AG09309 (cell line): ENCODE results near the gene C1orf232.

Experiments used
- DNase-seq: peaks from one replicate; pipeline ENCODE4 v3.0.0-alpha.2; 2010; ENCODE audit warnings: low read depth
- H3K4me3 ChIP-seq: 2 replicates; pipeline ENCODE4 v1.5.1; 2011; ENCODE audit warnings: mild to moderate bottlenecking, low read depth, low read length, moderate library complexity; ENCODE audit not compliant: control insufficient read depth
- TF ChIP-seq, protein P1 (sequence below): IDR thresholded peaks from 2 replicates; pipeline ENCODE4 v1.5.1; 2011; ENCODE audit warnings: mild to moderate bottlenecking, low read depth, low read length, inconsistent platforms; ENCODE audit not compliant: insufficient read depth, control insufficient read depth; ENCODE audit errors: missing control alignments

The C1orf232 gene

GRCh38 chr1:26125382-26125781 is 43.4 kb downstream of the C1orf232 start:
- no peak overlapping the region for H3K4me3 ChIP-seq
- DNase-seq, result no peak

DNA sequence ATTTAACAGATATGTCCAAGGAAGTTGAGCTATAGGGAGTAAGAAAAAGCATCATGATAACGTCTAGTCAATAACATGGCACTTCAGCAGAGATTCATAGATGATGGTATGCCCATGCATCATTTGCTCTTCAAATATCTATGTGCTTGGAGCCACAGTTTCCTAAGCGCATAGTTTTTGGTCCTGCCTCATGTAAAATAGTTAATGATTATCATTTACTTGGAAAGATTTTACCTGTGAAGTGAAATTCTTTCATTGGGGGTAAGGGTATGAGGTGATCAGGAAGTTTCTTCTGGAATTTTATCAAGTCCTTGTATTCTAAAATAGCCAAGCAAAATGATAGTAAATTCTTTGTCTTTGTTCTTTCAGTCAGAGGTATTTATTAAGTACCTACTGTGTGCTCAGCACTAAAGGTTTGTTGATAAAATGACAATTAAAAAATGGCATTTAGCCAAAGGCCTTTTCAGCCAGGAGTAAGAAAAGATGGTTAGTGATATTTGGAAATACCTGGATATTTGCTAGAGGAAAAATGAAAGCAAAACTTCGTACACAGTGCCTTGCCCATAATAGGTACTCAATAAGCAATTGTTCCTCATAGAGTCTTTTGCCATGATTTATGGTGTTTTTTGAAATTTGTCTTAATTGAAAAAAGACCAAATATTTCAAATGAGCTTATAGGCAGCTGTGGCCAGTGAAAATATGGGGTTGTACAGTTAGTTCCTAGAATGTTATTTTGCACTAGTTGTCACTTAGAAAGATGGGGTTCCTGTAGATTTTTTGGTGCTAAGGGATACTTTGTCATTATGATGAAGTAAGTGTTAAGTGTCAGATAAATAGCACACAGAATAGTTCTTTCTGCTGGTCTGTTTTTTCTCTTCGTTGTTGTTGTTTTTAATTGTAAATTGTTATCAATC is 44.1 kb downstream of the C1orf232 start:
- no peak for DNase-seq
- H3K4me3 ChIP-seq, result no peak overlapping the region
- TF ChIP-seq, protein P1, sequence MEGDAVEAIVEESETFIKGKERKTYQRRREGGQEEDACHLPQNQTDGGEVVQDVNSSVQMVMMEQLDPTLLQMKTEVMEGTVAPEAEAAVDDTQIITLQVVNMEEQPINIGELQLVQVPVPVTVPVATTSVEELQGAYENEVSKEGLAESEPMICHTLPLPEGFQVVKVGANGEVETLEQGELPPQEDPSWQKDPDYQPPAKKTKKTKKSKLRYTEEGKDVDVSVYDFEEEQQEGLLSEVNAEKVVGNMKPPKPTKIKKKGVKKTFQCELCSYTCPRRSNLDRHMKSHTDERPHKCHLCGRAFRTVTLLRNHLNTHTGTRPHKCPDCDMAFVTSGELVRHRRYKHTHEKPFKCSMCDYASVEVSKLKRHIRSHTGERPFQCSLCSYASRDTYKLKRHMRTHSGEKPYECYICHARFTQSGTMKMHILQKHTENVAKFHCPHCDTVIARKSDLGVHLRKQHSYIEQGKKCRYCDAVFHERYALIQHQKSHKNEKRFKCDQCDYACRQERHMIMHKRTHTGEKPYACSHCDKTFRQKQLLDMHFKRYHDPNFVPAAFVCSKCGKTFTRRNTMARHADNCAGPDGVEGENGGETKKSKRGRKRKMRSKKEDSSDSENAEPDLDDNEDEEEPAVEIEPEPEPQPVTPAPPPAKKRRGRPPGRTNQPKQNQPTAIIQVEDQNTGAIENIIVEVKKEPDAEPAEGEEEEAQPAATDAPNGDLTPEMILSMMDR, result no peak

More at GRCh38 chr1:26125382-26125781, 43.4 kb downstream of the C1orf232 start:
- TF ChIP-seq, protein P1, result no peak

GRCh38 chr1:26122988-26123973 is 45.5 kb downstream of the C1orf232 start:
- DNase-seq, result no peak
- TF ChIP-seq, protein P1, result no peak
- H3K4me3 ChIP-seq, result no peak overlapping the region

GRCh38 chr1:26121854-26122773 is 46.6 kb downstream of the C1orf232 start:
- H3K4me3 ChIP-seq, result no peak overlapping the region
- no peak for DNase-seq
- TF ChIP-seq, protein P1, result no peak

GRCh38 chr1:26119892-26120608 is 48.7 kb downstream of the C1orf232 start:
- H3K4me3 ChIP-seq, result no peak overlapping the region
- DNase-seq, result no peak

More at GRCh38 chr1:26119892-26120608, 48.7 kb downstream of the C1orf232 start:
- TF ChIP-seq, protein P1, result no peak
